Activated CD4-positive, CD25-positive, alpha-beta regulatory T cell treated with anti-CD3 and anti-CD28 coated beads, Interleukin-2, amount 50 U/mL, for 16 hours (primary cell): Measurements from ENCODE around the gene TMEM125.

Experiments used
- DNase-seq: peaks from one replicate; pipeline ENCODE4 v3.0.0-alpha.2; 2020; ENCODE audit warnings: low read depth, low spot score

Gene TMEM125

DNA sequence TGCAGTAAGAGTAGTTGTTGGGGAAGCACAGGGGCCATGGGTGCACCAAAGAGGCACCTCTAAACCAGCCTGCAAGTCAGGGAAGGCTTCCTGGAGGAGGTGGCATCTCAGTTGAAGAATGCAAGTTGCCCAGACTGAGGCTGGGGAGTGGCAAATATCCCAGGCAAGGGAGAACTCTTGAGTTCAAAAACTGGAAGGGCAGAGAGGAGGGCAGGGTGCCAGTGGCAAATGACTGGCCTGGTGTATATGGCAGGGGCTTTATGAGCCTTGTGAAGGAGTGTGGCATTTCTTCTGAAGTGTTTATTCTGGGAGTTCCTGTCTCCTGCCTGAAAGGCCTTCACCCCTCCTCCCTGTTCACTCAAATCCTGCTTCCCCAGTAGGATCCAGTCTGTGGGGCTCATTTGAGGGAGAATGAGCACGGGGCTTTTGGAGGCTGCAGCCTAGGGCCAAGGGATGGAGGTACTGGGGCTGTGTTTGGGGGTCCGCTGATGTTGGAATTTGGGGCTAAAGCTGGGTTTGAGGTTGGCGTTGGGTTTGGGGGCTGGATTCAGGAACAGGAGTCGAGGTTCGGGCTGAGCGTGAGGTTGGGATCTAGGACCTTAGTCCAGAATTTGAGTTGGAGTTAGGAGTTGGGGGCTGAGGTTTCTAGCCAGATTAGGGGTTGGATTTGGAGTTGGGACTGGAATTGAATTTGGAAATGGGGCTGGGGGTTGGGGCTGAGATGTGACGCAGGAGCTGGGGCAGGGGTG is at the start of gene TMEM125:
TSS of gene TMEM125 (plus strand) at position 357 of the 749 bp plus-strand sequence. CDS start 2,740 bp downstream, outside the sequence.
- DNase-seq = no peak

DNA sequence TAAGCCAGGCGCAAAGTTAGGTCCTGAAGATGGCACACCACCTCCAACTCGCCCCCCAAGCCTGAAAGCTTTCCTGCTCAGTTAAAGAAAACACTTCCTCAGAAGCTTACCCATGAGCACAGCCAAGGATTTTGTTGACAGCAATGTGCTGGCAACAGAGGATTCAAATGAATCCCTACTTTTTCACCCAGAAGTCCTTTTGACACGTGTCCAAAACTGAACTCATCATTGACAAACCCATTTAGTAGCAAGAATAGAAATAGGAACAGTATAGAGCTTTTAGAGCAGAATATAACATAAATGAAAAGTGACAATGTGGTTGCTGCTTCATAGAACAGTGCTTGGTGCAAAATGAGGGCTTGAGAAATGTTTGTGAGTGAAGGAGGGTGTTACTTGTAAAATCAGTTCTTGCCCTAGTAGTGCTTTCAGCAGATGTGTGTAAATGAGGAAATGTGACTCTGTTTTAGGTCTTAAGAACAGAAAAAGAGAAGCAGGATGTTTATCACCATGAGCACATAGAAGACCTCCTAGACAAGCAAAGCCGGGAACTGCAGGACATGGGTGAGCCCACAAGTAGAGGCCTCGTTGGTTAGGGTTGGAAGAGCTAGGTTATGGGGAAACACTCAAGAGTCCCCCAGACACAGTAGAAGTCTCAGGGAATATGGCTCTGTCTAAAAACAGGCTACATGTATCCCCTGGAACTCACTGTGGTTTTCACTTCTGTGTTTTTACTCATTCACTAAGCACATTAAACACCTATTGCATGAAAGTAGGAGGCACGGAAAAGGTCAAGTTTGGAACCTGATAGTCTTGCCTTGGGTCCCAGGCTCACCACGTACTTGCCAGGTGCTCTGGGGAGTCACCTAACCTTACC is 48.6 kb upstream of the TMEM125 start:
- DNase-seq = no peak

DNA sequence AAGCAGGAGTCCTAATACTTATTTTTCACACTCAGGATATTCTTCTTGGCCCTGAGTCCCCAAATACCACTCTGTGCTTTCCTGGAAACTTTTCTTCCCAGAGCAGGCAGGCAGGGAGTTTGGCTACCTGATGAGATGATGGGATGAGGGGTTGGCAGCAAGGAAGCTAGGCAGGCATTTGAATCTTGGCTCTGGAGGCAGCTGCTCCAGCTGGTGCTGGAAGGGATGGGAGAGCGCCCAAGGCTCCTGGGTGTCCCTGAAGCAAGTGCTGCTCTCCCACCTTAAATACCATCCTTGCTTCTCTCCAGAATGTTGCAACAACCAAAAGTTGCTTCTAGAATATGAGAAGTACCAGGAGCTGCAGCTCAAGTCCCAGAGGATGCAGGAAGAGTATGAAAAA is 48.0 kb upstream of the TMEM125 start:
- no peak for DNase-seq

DNA sequence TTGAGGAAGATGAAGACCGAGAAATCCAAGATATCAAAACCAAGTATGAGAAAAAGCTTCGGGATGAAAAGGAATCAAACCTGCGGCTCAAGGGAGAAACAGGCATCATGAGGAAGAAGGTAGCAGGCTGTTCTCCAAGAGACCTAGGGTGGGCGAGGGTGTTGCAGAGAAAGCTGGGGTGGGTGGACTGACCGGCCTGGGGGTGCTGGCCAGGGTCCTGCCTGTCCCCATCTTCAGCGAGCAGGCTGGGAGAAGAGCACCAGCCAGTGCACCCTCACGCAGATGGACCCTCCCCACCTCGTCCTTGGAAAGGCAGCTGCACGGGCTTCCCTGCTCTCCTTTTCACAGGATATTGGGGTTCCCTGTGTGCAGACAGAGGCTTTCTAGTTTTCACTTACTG is 46.9 kb upstream of the TMEM125 start:
- DNase-seq = no peak

DNA sequence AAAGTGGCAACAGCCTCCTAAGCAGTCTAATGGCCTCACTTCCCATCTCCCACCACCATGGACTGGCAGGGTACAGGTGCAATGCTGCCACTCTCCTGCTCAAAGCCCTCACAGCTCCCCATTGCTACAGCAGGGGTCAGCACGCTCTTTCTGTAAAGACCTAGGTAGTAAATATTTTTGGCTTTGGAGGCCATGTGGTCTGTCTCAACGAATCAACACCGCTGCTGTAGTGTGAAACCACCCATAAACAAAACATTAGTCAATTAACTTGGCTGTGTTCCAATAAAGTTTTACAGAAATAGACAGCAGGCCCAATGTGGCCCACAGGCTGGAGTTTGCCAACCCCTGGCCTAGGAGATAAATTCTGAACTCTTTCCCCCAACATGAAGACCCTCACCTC is 44.6 kb upstream of the TMEM125 start:
- DNase-seq = no peak

DNA sequence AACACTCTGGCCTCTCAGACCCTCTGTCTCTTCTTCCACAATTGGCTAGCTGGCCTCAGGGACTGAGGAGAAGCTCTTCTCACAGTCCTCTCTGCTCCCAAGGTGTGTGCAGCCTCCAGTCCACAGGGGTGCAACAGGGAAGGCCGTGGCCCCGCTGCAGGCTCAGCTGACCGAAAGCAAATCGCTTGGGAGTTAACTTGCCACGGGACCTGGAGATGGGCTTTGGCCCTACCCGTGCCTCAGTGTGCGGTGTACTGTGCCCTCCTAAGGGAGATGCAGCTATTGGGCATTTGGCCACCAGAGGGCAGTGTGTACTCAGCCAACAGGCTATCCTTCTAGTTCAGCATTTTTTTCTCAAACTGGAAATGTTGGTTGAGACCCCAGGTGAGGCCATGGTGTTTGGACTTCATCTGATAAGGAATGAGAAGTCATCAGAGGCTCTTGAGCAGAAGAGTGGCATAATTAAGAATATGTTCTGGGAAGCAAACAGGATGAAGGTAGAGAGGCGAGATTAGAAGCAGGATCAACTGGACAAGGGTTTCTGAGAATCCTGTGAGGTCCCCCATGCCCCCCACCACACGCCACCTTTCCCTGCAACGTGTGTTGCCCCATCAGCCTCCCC is 42.5 kb upstream of the TMEM125 start:
- peak; percentile 75 for DNase-seq

DNA sequence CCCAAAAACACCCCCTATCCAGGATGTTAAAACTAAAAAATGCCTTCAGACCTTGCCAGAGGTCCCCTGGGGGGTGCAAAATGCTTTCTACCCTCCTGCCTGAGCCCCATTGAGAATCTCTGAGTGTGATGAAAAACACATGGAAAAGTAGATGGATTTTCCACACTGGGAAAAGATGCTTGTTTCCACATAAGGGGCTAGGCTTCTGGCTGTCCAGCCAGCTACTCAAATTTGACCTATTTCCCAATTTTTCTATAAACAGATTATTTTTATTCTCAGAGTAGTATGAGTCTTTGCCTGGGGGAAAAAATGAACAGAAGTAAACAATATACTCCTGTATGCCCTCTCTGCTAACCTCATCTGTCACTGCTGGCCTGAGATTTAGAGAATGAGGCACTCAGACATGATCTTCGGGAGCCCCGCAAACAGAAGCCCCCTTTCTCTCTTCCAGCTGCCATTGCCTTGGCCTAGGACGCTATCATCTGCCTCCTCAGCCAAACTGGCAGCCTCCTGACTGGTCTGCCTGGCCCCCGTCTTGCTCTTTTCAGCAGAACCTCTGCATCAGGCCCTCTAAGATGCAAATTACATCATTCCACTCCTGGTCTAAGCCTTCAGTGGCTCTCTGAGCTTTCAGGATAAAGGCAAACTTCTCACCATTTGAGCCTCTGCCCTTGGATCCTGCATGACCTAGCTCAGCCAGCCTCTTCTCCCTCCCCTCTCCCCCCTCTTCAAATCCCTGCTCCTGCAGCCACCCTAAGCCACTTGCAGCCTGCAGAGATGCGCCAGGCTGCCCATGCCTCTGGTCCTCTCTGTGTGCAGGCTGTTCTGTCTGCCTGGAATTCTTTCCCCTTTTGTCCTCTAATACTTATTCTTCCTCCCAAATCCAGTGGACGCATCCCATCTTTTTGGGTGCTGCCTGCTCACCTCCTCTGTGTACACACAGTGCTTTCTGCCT is 39.7 kb upstream of the TMEM125 start:
- DNase-seq = no peak

DNA sequence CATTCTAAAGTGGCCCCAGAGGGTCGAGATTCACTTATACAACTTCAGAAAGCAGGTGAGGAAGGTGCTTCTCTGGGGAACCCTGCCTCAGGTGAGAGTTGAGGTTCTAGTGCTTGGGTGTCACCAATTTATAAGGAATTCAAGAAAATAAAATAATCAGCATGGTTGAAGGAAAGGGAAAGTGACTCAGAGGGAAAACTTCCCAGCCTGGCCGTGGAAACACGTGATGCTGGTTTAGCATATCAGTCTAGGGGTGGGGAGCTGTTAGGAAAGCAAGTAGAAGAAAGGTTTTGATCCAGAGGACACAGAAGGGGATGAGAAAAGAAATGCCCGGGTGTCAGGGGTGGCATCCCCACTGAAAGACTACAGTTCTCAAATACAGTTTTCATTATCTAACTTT is 37.7 kb upstream of the TMEM125 start:
- no peak for DNase-seq

DNA sequence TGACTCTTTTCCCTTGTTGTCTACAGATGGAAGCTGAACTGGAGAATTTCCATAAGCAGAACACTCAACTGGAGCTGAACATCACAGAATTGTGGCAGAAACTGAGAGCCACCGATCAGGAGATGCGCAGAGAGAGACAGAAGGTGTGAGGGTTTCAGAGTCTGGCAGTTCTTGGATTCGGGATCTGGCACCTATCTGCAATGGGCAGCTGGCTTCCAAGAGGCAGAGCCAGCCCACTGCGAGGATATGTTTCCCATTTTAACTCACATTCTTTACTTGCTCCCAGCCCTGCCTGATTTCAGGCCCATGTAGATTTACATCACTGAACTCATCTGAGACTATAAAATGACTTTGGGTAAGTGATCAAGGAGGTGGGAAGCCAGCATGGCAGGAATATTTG is 37.3 kb upstream of the TMEM125 start:
- no peak for DNase-seq

DNA sequence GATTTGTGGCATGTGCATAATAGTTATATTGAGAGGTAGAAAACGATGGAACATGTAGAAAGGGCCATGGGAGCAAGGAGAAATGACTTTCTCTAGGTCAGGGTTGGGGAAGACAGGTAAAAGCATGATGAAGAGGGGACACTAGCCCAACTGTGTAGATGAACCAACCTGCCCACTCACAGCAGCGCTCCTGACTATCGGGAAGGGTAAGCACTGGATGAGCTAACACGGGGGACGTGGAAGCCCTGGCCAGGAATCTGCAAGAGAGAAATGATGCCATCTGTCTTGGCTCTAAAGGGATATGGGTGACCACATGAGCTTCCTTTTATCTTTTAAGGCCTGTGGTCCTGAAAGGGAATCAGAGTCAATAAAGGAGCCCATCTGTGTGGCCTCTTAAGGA is 36.2 kb upstream of the TMEM125 start:
- DNase-seq = no peak

DNA sequence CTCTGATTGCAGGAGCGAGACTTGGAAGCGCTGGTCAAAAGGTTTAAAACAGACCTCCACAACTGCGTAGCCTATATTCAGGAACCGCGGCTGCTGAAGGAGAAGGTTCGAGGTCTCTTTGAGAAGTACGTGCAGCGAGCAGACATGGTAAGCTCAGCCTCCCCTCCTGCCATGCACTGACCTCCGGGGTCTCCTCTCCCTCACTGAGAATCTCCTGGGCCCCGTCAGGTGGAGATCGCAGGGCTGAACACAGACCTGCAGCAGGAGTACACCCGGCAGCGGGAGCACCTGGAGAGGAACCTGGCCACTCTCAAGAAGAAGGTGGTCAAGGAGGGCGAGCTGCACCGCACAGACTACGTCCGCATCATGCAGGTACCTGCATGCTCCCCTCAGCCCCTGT is 35.5 kb upstream of the TMEM125 start:
- DNase-seq = no peak

DNA sequence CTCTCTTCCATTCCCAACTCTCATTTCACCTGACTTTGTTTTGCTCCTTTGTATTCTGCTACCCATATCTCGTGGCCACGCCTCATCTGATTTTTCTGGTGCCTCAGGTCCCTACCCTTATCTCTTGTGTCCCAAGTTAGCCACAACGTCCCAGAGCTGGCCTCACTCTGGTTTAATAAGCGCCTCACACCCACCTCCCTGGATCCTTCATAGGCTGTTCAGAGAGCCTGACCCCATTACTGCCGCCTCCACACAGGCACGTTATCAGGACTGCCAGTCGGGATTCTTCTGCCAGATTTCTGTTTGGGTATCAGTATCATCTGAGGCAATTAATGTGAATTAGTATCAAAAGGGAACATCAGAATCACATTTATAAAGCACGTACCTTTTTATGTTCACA is 34.7 kb upstream of the TMEM125 start:
- no peak for DNase-seq

DNA sequence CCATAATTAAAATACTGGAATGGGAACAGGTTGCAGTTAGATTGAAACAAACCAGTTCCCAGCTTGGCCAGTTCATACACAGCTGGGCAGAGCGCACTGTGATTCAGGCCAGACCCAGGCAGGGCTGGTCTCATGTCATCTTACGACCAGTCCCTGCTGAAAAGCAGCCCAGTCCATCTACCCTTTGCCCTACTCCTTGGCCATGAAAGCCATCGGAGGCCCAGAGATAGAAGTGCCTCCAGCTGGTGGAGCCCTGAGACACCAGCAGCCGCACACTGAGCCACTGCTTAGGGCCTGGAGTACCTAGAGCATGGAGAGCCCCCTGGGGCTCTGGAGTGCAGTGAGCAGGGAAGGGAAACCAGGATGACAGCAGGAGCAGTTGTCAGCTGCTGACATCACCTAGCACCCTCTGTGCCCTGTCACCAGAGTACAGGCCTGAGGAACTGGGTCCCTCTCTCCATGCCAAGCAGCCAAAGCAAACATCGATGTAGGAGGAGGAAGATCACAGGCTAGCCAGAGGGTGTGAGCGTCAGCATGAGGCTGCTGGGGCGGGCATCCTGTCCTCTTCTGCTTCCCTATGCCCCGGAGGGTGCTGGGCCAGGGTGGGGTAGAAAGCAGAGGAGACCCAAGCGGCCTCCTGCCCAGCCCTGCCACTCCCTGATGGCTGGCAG is 34.2 kb upstream of the TMEM125 start:
- DNase-seq = no peak

DNA sequence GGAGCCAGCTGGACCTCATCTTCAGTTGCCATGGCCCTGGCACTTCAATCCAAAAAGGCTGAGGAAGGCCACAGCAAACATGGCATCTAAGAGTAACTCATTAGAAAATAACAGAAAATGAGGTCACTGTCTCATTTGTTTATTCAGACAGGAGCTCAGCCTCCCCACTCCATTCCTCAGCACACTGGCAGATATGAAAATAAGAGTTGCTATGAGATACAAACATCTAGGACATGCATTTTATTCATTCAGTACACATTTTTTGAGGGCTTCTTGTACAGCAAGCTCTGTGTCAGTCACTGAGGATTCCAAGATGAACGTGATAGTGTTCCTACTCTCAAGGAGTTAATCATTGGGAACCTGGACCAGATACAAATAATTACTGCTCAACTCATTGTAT is 32.7 kb upstream of the TMEM125 start:
- no peak for DNase-seq

DNA sequence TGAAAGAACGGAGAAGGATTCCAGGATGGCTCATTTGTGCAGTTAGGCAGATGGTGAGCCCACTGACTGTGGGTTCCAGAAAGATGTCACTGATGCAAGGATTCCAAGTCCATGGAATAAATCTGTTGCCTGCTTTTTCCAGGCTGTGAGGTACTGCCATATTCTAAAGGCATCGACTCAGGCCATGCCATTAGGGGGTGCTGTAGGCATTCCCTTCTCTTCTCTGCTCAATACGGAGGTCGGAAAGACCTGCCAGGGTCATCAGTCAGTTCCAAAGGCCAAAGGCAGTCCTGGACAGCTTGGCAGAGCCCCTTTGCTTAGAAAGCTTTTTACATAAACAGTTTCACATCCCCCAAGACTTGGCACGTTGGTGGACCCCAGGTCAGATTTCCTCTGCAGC is 31.7 kb upstream of the TMEM125 start:
- DNase-seq = no peak

DNA sequence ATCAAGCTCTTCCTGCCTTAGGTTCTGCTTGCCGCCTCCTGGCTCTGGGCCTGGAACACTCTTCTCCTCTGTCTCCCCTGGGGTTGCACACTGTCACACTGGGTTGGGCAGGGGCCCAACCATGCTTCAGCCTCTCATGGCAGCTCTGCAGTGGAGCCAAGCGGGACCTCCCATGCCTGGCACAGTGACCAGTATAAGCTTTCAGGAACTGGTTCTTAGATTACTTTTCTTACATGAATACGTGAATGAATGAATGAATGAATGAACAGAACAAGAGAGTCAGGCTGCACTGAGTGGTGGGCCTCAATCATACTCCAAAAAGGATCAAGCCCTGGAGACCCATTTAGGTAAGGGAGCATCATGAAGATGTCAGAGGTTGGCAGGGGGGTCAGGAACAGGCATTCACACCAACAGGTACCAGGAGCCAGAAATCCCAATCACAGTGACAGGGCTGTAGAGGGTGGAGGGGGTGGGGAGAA is 30.8 kb upstream of the TMEM125 start:
- DNase-seq = no peak

DNA sequence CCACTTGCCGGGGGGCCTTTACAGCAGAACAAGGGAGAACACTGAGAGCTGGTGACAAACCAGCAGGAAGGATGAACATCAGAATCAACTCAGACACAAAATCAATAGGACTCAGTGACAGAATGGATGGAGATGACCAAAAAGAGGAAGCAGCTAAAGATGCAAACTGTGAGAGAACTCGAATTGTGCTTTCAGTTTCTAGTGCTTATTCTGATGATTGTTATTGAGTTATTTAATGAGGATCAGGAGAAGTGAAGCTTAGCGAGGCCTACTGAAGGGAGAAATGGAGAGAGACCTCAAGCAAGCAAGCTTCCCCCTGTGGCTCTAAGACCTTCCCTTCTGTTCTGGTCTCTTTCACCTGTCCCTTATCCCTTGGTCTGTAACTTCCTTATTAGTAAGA is 30.3 kb upstream of the TMEM125 start:
- no peak for DNase-seq

DNA sequence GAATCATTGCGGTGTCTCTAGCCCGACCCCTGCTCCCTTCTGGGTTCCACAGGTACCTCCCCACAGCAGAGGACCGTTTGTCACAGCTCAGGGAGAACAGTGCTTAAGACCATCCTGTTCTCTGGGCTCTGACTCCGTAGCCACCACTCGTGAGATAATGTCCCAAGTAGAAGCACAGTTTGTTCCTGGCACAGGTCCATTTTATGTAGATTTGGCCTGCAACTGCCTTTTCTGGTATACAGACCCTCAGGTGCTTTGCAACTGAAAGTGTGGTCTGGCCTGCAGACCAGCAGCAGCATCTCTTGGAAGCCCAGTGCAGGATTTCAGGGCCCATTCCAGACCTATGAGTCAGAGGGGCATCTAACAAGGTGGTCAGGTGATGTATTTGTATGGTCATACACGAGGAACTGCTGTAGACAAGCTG is 28.4 kb upstream of the TMEM125 start:
- DNase-seq = no peak

DNA sequence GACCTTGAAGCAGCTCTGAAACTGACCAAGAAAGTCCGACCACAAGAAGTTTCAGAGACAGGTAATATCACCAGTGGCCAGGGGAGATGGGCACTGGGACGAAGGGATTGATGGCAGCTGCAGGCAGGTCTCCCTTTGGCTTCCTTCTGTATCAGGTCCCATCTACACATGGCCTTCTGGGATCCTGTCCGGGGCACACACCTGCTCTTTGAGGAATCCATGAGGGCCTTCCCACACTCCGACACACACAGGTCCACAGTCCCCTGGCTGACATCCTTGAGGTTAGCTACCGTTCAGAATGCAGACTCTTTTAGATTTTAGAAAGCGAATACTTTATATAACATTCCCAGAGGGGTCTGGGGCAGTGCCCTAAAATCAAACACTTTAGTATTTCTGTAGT is 26.5 kb upstream of the TMEM125 start:
- no peak for DNase-seq

DNA sequence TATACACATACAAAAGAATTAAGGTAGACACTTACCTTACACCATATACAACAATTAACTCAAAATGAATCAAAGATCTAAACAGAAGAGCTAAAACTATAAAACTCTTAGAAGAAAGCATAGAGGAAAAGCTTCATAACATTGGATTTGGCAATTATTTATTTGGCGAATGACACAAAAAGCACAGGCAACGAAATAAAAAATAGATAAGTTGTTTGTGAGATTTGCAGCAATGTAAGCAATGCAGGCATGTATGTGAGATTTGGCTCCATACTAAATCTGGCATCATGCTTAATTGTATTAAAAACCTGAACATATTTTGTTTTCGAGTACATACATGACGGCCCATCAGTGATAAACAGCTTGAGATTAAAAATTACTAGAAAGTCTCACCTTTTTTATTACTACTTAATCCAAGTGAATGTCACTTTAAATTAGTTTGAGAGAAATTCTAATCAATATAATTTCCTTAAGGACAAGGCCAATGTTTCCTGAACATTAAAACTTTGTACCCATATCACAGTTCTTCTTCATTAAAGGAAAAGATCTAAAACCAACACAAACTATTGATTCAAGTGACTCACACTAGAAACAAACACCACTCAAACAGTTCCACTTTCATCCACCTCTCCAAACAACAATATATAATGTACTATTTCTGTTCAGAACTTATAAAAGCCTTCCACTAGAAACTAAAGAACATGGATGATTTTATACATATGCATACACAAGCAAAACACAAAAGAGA is 23.1 kb upstream of the TMEM125 start:
- DNase-seq = no peak
